Raji (cell line): Measurements from ENCODE around the gene STK32C.

ENCODE experiments used
- POLR2A ChIP-seq: IDR thresholded peaks from 2 replicates; pipeline ENCODE4 v1.6.1; 2011; ENCODE audit warnings: low read depth, low read length, control low read depth; ENCODE audit not compliant: insufficient read depth

Gene STK32C

GRCh38 chr10:132344386-132344785 is 36.6 kb upstream of the STK32C start:
- no peak for TF ChIP-seq POLR2A

GRCh38 chr10:132342553-132342952 is 34.8 kb upstream of the STK32C start:
- no peak for TF ChIP-seq POLR2A

GRCh38 chr10:132341781-132342180 is 34.0 kb upstream of the STK32C start:
- TF ChIP-seq POLR2A: no peak

- no peak for TF ChIP-seq POLR2A
These were observed 33.3 kb upstream of the STK32C start for GRCh38 chr10:132341017-132341416.

- TF ChIP-seq POLR2A: no peak
These were observed 31.5 kb upstream of the STK32C start for GRCh38 chr10:132339276-132339675.

GRCh38 chr10:132338876-132339275 is 31.1 kb upstream of the STK32C start:
- no peak for TF ChIP-seq POLR2A

GRCh38 chr10:132336919-132337407 is 29.2 kb upstream of the STK32C start:
- TF ChIP-seq POLR2A: no peak

- TF ChIP-seq POLR2A: no peak
These were observed 28.5 kb upstream of the STK32C start for GRCh38 chr10:132336064-132336746.

GRCh38 chr10:132335189-132336063 is 27.7 kb upstream of the STK32C start:
- TF ChIP-seq POLR2A: no peak

GRCh38 chr10:132334631-132335188 is 27.0 kb upstream of the STK32C start:
- TF ChIP-seq POLR2A: no peak

GRCh38 chr10:132333386-132333785 is 25.6 kb upstream of the STK32C start:
- no peak for TF ChIP-seq POLR2A

- no peak for TF ChIP-seq POLR2A
These were observed 24.6 kb upstream of the STK32C start for GRCh38 chr10:132332433-132332754.

- peak; percentile 80 for TF ChIP-seq POLR2A
These were observed 24.1 kb upstream of the STK32C start, which contains the start of gene LRRC27 for GRCh38 chr10:132331601-132332432. TSS of gene LRRC27 (plus strand) at chr10:132332193. CDS start at chr10:132333525, 1,332 bp downstream.

GRCh38 chr10:132330486-132330833 is 22.7 kb upstream of the STK32C start:
- TF ChIP-seq POLR2A: no peak
